Measurements from ENCODE around the gene C2CD4D. TPM values are rescaled to one million over a fixed set of nuclear protein-coding genes. Genes with fewer than 3 reads are reported as not detected.

The C2CD4D gene
- total and polyA plus RNA-seq, 2 of the 13 experiments (the other 11 are each of a cell fraction or from before 2014, with no cell fraction given), result not detected

DNA sequence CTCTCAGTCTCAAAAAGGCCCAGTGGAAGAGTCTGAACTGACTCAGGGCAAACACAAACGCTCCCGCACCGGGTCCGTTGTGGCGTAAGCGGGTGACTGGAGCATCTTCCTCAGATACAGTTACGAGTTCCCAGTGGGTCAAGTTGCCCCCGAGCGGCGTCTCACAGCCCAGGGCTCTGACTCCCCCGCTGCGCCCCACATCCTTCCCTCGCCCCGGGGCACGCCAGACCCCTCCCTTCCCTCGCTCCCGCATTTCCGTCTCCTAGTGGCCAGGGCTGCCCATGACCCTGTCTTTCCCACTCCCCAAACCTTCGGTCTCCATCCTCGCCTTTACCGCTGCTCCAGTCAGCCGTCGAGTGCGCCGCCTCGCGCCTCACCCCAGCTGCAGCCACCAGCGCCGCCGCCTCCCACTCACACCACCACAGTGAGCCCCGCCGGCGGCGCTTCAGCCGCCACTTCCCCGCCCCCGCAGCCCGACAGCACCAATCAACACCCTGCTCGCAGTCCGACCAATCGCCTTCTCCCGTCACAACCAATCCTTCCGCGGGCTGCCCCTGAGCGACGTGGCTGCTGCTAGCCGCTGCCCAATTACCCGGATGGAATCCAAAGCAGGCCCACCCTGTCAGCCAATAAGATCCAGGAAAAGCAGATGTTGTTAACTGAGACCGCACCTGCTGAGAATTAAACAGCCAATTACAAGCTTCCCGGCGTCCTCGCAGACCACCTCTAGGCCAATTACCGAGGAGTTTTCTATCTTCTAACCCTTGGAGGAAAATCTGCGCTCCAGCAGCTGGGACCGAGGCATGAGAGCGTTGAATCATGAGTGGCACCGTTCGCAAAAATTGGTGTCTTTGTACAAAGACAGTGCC lies 49.3 kb downstream of the C2CD4D start, which contains the start of gene TDRKH (continued):
- TF ChIP-seq ZNF557 (CRISPR knock-in tag; IDR thresholded peaks at IDR 0.05) (0 out of 2 replicates have a peak, but pooled peaks have one; percentile 55), ZNF441 (CRISPR knock-in tag; IDR thresholded peaks at IDR 0.05; ENCODE audit: borderline replicate concordance) (0 out of 2 replicates have a peak, but pooled peaks have one; percentile 45), ZNF672 (CRISPR knock-in tag; IDR thresholded peaks at IDR 0.05) (no peak), ZNF570 (CRISPR knock-in tag; IDR thresholded peaks at IDR 0.05; ENCODE audit: borderline replicate concordance) (0 out of 2 replicates have a peak, but pooled peaks have one; percentile 59), DRAP1 (CRISPR knock-in tag; IDR thresholded peaks at IDR 0.05) (peak; percentile 55; the same call in 1 of the 2 replicates), AHDC1 (CRISPR knock-in tag; IDR thresholded peaks at IDR 0.05; ENCODE audit: borderline replicate concordance) (no peak), MLX (CRISPR knock-in tag; IDR thresholded peaks at IDR 0.05) (no peak), MATR3 (CRISPR knock-in tag; IDR thresholded peaks at IDR 0.05) (no peak), ZFP82 (CRISPR knock-in tag; IDR thresholded peaks at IDR 0.05; ENCODE audit: borderline replicate concordance) (no peak; the same call in 1 of the 2 replicates), STAT5B (CRISPR knock-in tag; IDR thresholded peaks at IDR 0.05) (0 out of 2 replicates have a peak, but pooled peaks have one; percentile 49), HDAC1 (CRISPR knock-in tag; IDR thresholded peaks at IDR 0.05) (0 out of 2 replicates have a peak, but pooled peaks have one; percentile 35), ZBTB21 (CRISPR knock-in tag; IDR thresholded peaks at IDR 0.05) (no peak), ZNF34 (CRISPR knock-in tag; IDR thresholded peaks at IDR 0.05; ENCODE audit: borderline replicate concordance) (no peak), NFATC3 (CRISPR knock-in tag; IDR thresholded peaks at IDR 0.05) (0 out of 2 replicates have a peak, but pooled peaks have one; percentile 65), ZNF460 (CRISPR knock-in tag; IDR thresholded peaks at IDR 0.05; ENCODE audit: borderline replicate concordance) (no peak), HES4 (CRISPR knock-in tag; IDR thresholded peaks at IDR 0.05; ENCODE audit: borderline replicate concordance) (no peak), SOX6 (IDR thresholded peaks at IDR 0.05) (no peak), SOX6 (CRISPR knock-in tag; IDR thresholded peaks at IDR 0.05) (peak; percentile 36), MYC (CRISPR knock-in tag; IDR thresholded peaks at IDR 0.05; ENCODE audit: borderline replicate concordance) (peak; percentile 69), KLF15 (CRISPR knock-in tag; IDR thresholded peaks at IDR 0.05; ENCODE audit: borderline replicate concordance) (peak; percentile 89; the same call in 1 of the 2 replicates), ZNF674 (CRISPR knock-in tag; IDR thresholded peaks at IDR 0.05; ENCODE audit: low read depth) (0 out of 2 replicates have a peak, but pooled peaks have one; percentile 67), ZBTB1 (CRISPR knock-in tag; IDR thresholded peaks at IDR 0.05; ENCODE audit: borderline replicate concordance) (no peak)
- TF ChIP-seq, protein P1, sequence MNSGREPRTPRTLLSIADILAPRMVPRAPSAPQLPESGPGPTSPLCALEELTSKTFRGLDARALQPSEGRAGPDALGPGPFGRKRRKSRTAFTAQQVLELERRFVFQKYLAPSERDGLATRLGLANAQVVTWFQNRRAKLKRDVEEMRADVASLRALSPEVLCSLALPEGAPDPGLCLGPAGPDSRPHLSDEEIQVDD (CRISPR knock-in tag; IDR thresholded peaks at IDR 0.05; ENCODE audit: borderline replicate concordance), result peak; percentile 88; the same call in 1 of the 2 replicates

Data from HepG2 (cell line).